HCT116 (cell line): ENCODE results near the gene PSMB7. TPM values are rescaled to one million over a fixed set of nuclear protein-coding genes. Genes with fewer than 3 reads are reported as not detected.

Source experiments
- ATAC-seq: fragments of 200-7000 bp; cut with Tn5 transposase; 2 replicates; pipeline ENCODE4 v1.9.1; 2020; ENCODE audit warnings: mild to moderate bottlenecking, moderate library complexity
- BruUV-seq: library from RNA; stranded (reverse); fragments of 400-500 nt; replicated peaks from 2 replicates; lab custom pipeline; 2021; lab: Mats Ljungman, UMichigan
- CTCF ChIA-PET: fragments of 300-600 bp; sonication (Branson Sonifier 250); formaldehyde crosslinking; loops from one replicate; lab custom pipeline; 2021; ENCODE audit warnings: antibody characterized with exemption; lab: Charles Lee
- POLR2A ChIA-PET: fragments of 300-600, 350-600 bp; sonication (Branson Sonifier 250); formaldehyde crosslinking; loops from one replicate; lab custom pipeline; 2021; ENCODE audit warnings: antibody characterized with exemption; lab: Charles Lee
- RAD21 ChIA-PET, 2 experiments: fragments of 300-600 bp; sonication (Branson Sonifier 250); formaldehyde crosslinking; loops; one replicate each; lab custom pipeline; 2023; ENCODE audit warnings: low total read pairs in 2 of 2; ENCODE audit not compliant: uncharacterized antibody in 2 of 2, unreplicated experiment in 2 of 2, low non-redundant PET in 1 of 2; lab: Charles Lee
- DNase-seq: peaks from one replicate; pipeline ENCODE4 v3.0.0-alpha.2; 2010; ENCODE audit warnings: low read depth, low spot score
- H2AFZ ChIP-seq: fragments of 200-600 bp; shearing (Covaris generic), sonication (generic); 2 replicates; pipeline ENCODE4 v1.6.1; 2017; ENCODE audit warnings: low read depth, mixed run types, mixed read lengths, antibody characterized with exemption, low read length; ENCODE audit not compliant: poor library complexity, severe bottlenecking
- H3K27ac ChIP-seq: 2 replicates; pipeline ENCODE4 v1.5.1; 2012; ENCODE audit warnings: low read depth, low read length
- H3K27me3 ChIP-seq: fragments of 200-600 bp; sonication (generic); 2 replicates; pipeline ENCODE4 v1.6.1; 2016; ENCODE audit warnings: mixed run types, low read length, mixed read lengths; ENCODE audit not compliant: insufficient read depth
- H3K36me3 ChIP-seq, 2 experiments: fragments of 200-500 bp in 1 of 2; fragments of 200-600 bp in 1 of 2; sonication (Bioruptor generic) in 1 of 2; sonication (generic) in 1 of 2; 2 replicates each; pipeline versions ENCODE4 v1.5.1 to v1.6.1; 2014 to 2016; ENCODE audit warnings: low read length in 2 of 2, inconsistent platforms in 1 of 2, mixed read lengths in 1 of 2, mixed run types in 1 of 2; ENCODE audit not compliant: insufficient read depth in 2 of 2, control insufficient read depth in 1 of 2
- H3K4me1 ChIP-seq, 2 experiments: fragments of 200-600 bp in 1 of 2; sonication (generic) in 1 of 2; 2 replicates each; pipeline versions ENCODE4 v1.5.1 to v1.6.1; 2012 to 2017; ENCODE audit warnings: low read length in 2 of 2, inconsistent platforms in 1 of 2, mild to moderate bottlenecking in 1 of 2, mixed read lengths in 1 of 2, mixed run types in 1 of 2, moderate library complexity in 1 of 2; ENCODE audit not compliant: insufficient read depth in 2 of 2, control insufficient read depth in 1 of 2
- H3K4me2 ChIP-seq: fragments of 200-600 bp; sonication (generic); 2 replicates; pipeline ENCODE4 v1.6.1; 2017; ENCODE audit warnings: mixed run types, low read length, mixed read lengths
- H3K4me3 ChIP-seq, 2 experiments: fragments of 200-600 bp in 1 of 2; sonication (generic) in 1 of 2; replicated peaks in 1 of 2; 2 replicates each; pipeline ENCODE4 v1.5.1; 2011 to 2016; ENCODE audit warnings: low read length in 2 of 2, control low read depth in 1 of 2, low read depth in 1 of 2, mild to moderate bottlenecking in 1 of 2, mixed read lengths in 1 of 2, mixed run types in 1 of 2
- H3K79me2 ChIP-seq: fragments of 200-600 bp; sonication (generic); 2 replicates; pipeline ENCODE4 v1.6.1; 2017; ENCODE audit warnings: mild to moderate bottlenecking, mixed run types, low read length, moderate library complexity, mixed read lengths; ENCODE audit not compliant: insufficient read depth
- H3K9ac ChIP-seq: fragments of 200-600 bp; sonication (generic); 2 replicates; pipeline ENCODE4 v1.6.1; 2016; ENCODE audit warnings: low read length, mixed read lengths
- H3K9me2 ChIP-seq: fragments of 200-600 bp; sonication (generic), shearing (Covaris generic); 2 replicates; pipeline ENCODE4 v1.6.1; 2017; ENCODE audit warnings: mixed run types, mild to moderate bottlenecking, moderate library complexity; ENCODE audit not compliant: insufficient read depth
- H3K9me3 ChIP-seq, 2 experiments: fragments of 200-500 bp in 1 of 2; fragments of 200-600 bp in 1 of 2; sonication (Bioruptor generic) in 1 of 2; sonication (generic) in 1 of 2; 2 replicates each; pipeline ENCODE4 v1.6.1; 2014 to 2017; ENCODE audit warnings: low read length in 2 of 2, mixed read lengths in 2 of 2, inconsistent platforms in 1 of 2, low read depth in 1 of 2, mild to moderate bottlenecking in 1 of 2, mixed run types in 1 of 2, moderate library complexity in 1 of 2; ENCODE audit not compliant: control insufficient read depth in 1 of 2, insufficient read depth in 1 of 2
- H4K20me1 ChIP-seq: fragments of 200-600 bp; sonication (generic), shearing (Covaris generic); 2 replicates; pipeline ENCODE4 v1.6.1; 2017; ENCODE audit warnings: mixed run types, mild to moderate bottlenecking, moderate library complexity; ENCODE audit not compliant: insufficient read depth
- ATF3 ChIP-seq: IDR thresholded peaks from 2 replicates; pipeline ENCODE4 v1.6.1; 2012
- CTCF ChIP-seq, 3 experiments: fragments of 200-600 bp in 1 of 3; sonication (generic) in 1 of 3; IDR thresholded peaks in 2 of 3; conservative IDR thresholded peaks in 1 of 3; 2 replicates each; pipeline ENCODE4 v1.5.1; 2012 to 2017; ENCODE audit warnings: low read depth in 2 of 3, low read length in 2 of 3, antibody characterized with exemption in 1 of 3, borderline replicate concordance in 1 of 3, control low read depth in 1 of 3, mild to moderate bottlenecking in 1 of 3, mixed read lengths in 1 of 3, mixed run types in 1 of 3, moderate library complexity in 1 of 3; ENCODE audit not compliant: insufficient read depth in 1 of 3
- EGR1 ChIP-seq: IDR thresholded peaks from 2 replicates; pipeline ENCODE4 v1.6.1; 2012; ENCODE audit warnings: low read depth
- EZH2 ChIP-seq: fragments of 200-600 bp; sonication (generic); IDR thresholded peaks from 2 replicates; pipeline ENCODE4 v1.6.1; 2017; ENCODE audit warnings: antibody characterized with exemption, mixed run types
- EZH2phosphoT487 ChIP-seq: fragments of 200-600 bp; IDR thresholded peaks from 2 replicates; pipeline ENCODE4 v1.6.1; 2018; ENCODE audit warnings: antibody characterized with exemption, borderline replicate concordance
- FOSL1 ChIP-seq: IDR thresholded peaks from 2 replicates; pipeline ENCODE4 v1.6.1; 2012; ENCODE audit warnings: low read depth
- POLR2A ChIP-seq: IDR thresholded peaks from 2 replicates; pipeline ENCODE4 v1.7.0; 2011; ENCODE audit warnings: borderline replicate concordance; ENCODE audit not compliant: insufficient read depth, insufficient read length; ENCODE audit errors: extremely low read depth
- RAD21 ChIP-seq: IDR thresholded peaks from 2 replicates; pipeline ENCODE4 v1.6.1; 2012; ENCODE audit warnings: low read depth, mild to moderate bottlenecking
- REST ChIP-seq: IDR thresholded peaks from 2 replicates; pipeline ENCODE4 v1.6.1; 2012; ENCODE audit warnings: low read depth
- SRF ChIP-seq: IDR thresholded peaks from 2 replicates; pipeline ENCODE4 v1.6.1; 2012; ENCODE audit warnings: low read depth
- YY1 ChIP-seq: IDR thresholded peaks from 2 replicates; pipeline ENCODE4 v1.6.1; 2011; ENCODE audit warnings: low read length, low read depth, moderate library complexity, mild to moderate bottlenecking; ENCODE audit not compliant: insufficient replicate concordance; ENCODE audit errors: extremely low read depth
- ZBTB33 ChIP-seq: IDR thresholded peaks from 2 replicates; pipeline ENCODE4 v1.6.1; 2011; ENCODE audit warnings: mild to moderate bottlenecking, low read length, moderate library complexity; ENCODE audit not compliant: insufficient replicate concordance; ENCODE audit errors: extremely low read depth
- ZFX ChIP-seq: fragments of 450-650 bp; IDR thresholded peaks from 2 replicates; pipeline ENCODE4 v1.6.1; 2017
- ZNF274 ChIP-seq: fragments of 200-500 bp; sonication (Bioruptor generic); IDR thresholded peaks from 2 replicates; pipeline ENCODE4 v1.6.1; 2014; ENCODE audit warnings: mild to moderate bottlenecking, low read depth, low read length, inconsistent platforms
- intact Hi-C: fragments of 100-400 bp; cut with micrococcal nuclease; formaldehyde crosslinking; loops from 2 replicates; pipeline ENCODE4 v1.10.0; 2022
- total RNA-seq: library from RNA; stranded (reverse); gene quantifications from one replicate; pipeline ENCODE4 v1.2.1, GENCODE V29; 2021; ENCODE audit not compliant: unreplicated experiment

Gene PSMB7
- total RNA-seq, 1 experiment from 2014 or later: 222 TPM

DNA sequence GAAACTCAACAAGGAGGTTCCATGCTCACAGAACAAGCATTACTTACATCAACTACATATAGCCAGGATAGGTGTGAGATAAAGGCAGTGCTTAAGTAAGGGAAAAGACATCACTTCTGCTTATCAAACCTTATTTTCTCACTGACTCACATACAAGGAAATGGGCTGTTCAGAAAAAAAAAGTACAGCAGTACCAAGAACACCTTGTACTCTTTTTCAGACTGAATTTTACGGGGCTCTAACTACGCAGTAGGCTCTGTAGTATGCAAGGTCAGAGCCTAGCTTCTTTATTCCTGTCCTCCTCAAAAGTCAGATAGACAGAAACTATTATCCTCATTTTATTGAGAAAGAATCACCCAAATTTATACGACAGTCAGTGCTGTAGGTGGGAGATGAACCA, 5.8 kb downstream of the PSMB7 start (continued):
- TF ChIP-seq YY1: no peak
- TF ChIP-seq CTCF (IDR thresholded peaks at IDR 0.05 in 2 of 3, conservative IDR thresholded peaks at IDR 0.05 in 1 of 3; ENCODE audit: borderline replicate concordance in 1 of 3, insufficient read depth in 1 of 3, low read depth in 2 of 3, low read length in 2 of 3): no peak
- no peak for TF ChIP-seq ZFX
- no peak for TF ChIP-seq POLR2A

DNA sequence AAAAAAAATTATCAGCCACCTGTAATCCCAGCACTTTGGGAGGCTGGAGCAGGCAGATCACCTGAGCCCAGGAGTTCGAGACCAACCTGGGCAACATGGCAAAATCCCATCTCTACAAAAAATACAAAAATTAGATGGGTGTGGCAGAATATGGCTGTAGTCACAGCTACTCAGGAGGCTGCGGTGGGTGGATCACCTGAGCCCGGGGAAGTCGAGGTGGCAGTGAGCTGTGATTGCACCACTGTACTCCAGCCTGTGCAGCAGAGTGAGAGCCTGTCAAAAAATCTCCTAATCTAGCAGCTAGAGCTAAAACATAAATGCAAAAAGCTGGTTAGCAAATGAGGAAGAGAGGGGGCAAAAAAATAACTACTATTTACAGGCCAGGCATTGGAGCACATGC, 12.0 kb downstream of the PSMB7 start:
- POLR2A ChIA-PET: no interaction called here
- peaks cover 25% of the 10 kb centered on the region for H4K20me1 ChIP-seq
- no peaks in the 10 kb centered on the region for H3K27me3 ChIP-seq
- H3K9me3 ChIP-seq: no peaks in the 10 kb centered on the region
- no peak overlapping the region for H3K4me3 ChIP-seq
- H2AFZ ChIP-seq: no peak overlapping the region
- H3K27ac ChIP-seq: no peak overlapping the region
- H3K9me2 ChIP-seq: no peaks in the 10 kb centered on the region
- DNase-seq (no peak), ATAC-seq (no peak)
- no peak overlapping the region for H3K4me2 ChIP-seq
- intact Hi-C loops: no loop called here
- no peaks in the 10 kb centered on the region for H3K4me1 ChIP-seq
- H3K79me2 ChIP-seq: peaks cover 100% of the 10 kb centered on the region
- H3K9ac ChIP-seq: no peak overlapping the region
- CTCF ChIA-PET: no interaction called here
- no TSS peak for BruUV-seq
- peaks cover 53 to 71% of the 10 kb centered on the region in 2 experiments for H3K36me3 ChIP-seq
- RAD21 ChIA-PET: interaction anchor here in 1 of 2 experiments (0.7 kb wide), 1 partner anchor 973 kb away, joined by 4 read pairs; no protein-coding TSS in a partner anchor
- TF ChIP-seq RAD21 (no peak), REST (no peak), EZH2phosphoT487 (no peak), EZH2 (no peak), CTCF (IDR thresholded peaks at IDR 0.05 in 2 of 3, conservative IDR thresholded peaks at IDR 0.05 in 1 of 3; ENCODE audit: borderline replicate concordance in 1 of 3, insufficient read depth in 1 of 3, low read depth in 2 of 3, low read length in 2 of 3) (no peak), ZFX (no peak), YY1 (no peak), ZBTB33 (no peak), SRF (no peak), ZNF274 (no peak), FOSL1 (no peak), ATF3 (no peak), EGR1 (no peak)
